GM23338 (cell line): ENCODE measurements around the gene AGR2. TPM values are rescaled to one million over a fixed set of nuclear protein-coding genes. Genes with fewer than 3 reads are reported as not detected.
A peak's percentile ranks its signal among the peaks of the same experiment; 100 is the strongest.

Experiments
- ATAC-seq: fragments of 200-7000 bp; cut with Tn5 transposase; 3 replicates; pipeline ENCODE4 v1.9.1; 2020
- DNase-seq: peaks from one replicate; pipeline ENCODE4 v3.0.0-alpha.2; 2015; ENCODE audit warnings: low spot score
- H2AFZ ChIP-seq: fragments of 200-600 bp; sonication (generic); 2 replicates; pipeline ENCODE4 v1.8.0; 2016; ENCODE audit warnings: antibody characterized with exemption, mild to moderate bottlenecking, moderate library complexity
- H3F3A ChIP-seq: fragments of 200-600 bp; sonication (generic); replicated peaks from 2 replicates; pipeline ENCODE4 v1.8.0; 2017; ENCODE audit warnings: antibody characterized with exemption, mixed run types, low read depth
- H3K27ac ChIP-seq: fragments of 200-600 bp; sonication (generic); 2 replicates; pipeline ENCODE4 v1.6.1; 2016; ENCODE audit warnings: low read depth
- H3K27me3 ChIP-seq: fragments of 200-600 bp; sonication (generic); 2 replicates; pipeline ENCODE4 v1.8.0; 2016; ENCODE audit warnings: mild to moderate bottlenecking, mixed run types, moderate library complexity; ENCODE audit not compliant: insufficient read depth
- H3K36me3 ChIP-seq: fragments of 200-600 bp; sonication (generic); 2 replicates; pipeline ENCODE4 v1.8.0; 2016; ENCODE audit warnings: mild to moderate bottlenecking; ENCODE audit not compliant: insufficient read depth
- H3K4me1 ChIP-seq: fragments of 200-600 bp; sonication (generic); 2 replicates; pipeline ENCODE4 v1.8.0; 2016; ENCODE audit warnings: mild to moderate bottlenecking, moderate library complexity; ENCODE audit not compliant: insufficient read depth
- H3K4me2 ChIP-seq: fragments of 200-600 bp; sonication (generic); 2 replicates; pipeline ENCODE4 v1.7.1; 2017; ENCODE audit warnings: mixed run types
- H3K4me3 ChIP-seq: fragments of 200-600 bp; sonication (generic); 2 replicates; pipeline ENCODE4 v1.6.1; 2016; ENCODE audit warnings: mixed run types
- H3K79me2 ChIP-seq: fragments of 200-600 bp; sonication (generic); replicated peaks from 2 replicates; pipeline ENCODE4 v1.8.0; 2017; ENCODE audit warnings: mild to moderate bottlenecking; ENCODE audit not compliant: insufficient read depth
- H3K9me2 ChIP-seq: fragments of 200-600 bp; sonication (generic); 2 replicates; pipeline ENCODE4 v1.8.0; 2017; ENCODE audit not compliant: insufficient read depth
- H4K20me1 ChIP-seq: fragments of 200-600 bp; sonication (generic); replicated peaks from 2 replicates; pipeline ENCODE4 v1.8.0; 2017; ENCODE audit warnings: mild to moderate bottlenecking; ENCODE audit not compliant: insufficient read depth
- H3K27ac Mint-ChIP-seq: 2 replicates; pipeline ENCODE4 v1.8.0; 2020; ENCODE audit warnings: inconsistent platforms, mild to moderate bottlenecking, moderate library complexity, mixed read lengths
- H3K27me3 Mint-ChIP-seq: 3 replicates; pipeline ENCODE4 v1.8.0; 2022; ENCODE audit warnings: low read depth, mild to moderate bottlenecking, moderate library complexity, mixed read lengths, inconsistent platforms; ENCODE audit not compliant: insufficient read depth, poor library complexity
- H3K36me3 Mint-ChIP-seq: 3 replicates; pipeline ENCODE4 v1.8.0; 2021; ENCODE audit warnings: low read depth, mild to moderate bottlenecking, inconsistent platforms, moderate library complexity, mixed read lengths
- H3K4me1 Mint-ChIP-seq: 3 replicates; pipeline ENCODE4 v1.8.0; 2020; ENCODE audit warnings: mild to moderate bottlenecking, inconsistent platforms, mixed read lengths
- H3K4me3 Mint-ChIP-seq: 3 replicates; pipeline ENCODE4 v1.8.0; 2021; ENCODE audit warnings: moderate library complexity, mild to moderate bottlenecking, inconsistent platforms, mixed read lengths
- H3K9me3 Mint-ChIP-seq: 3 replicates; pipeline ENCODE4 v1.8.0; 2020; ENCODE audit warnings: moderate library complexity, mild to moderate bottlenecking, inconsistent platforms, mixed read lengths
- CREB1 ChIP-seq: fragments of 250-450 bp; sonication (Bioruptor Pico); IDR thresholded peaks from 2 replicates; pipeline ENCODE4 v1.5.0; 2020; ENCODE audit warnings: low read depth, mild to moderate bottlenecking, moderate library complexity
- CTCF ChIP-seq, 2 experiments: fragments of 200-600 bp in 1 of 2; sonication (generic) in 1 of 2; conservative IDR thresholded peaks; 2 replicates each; pipeline versions ENCODE4 v1.5.1 to v1.6.1; 2016 to 2017; ENCODE audit warnings: antibody characterized with exemption in 2 of 2, low read depth in 2 of 2, mild to moderate bottlenecking in 2 of 2, moderate library complexity in 1 of 2
- ETS1 ChIP-seq: IDR thresholded peaks from 2 replicates; pipeline ENCODE4 v1.6.1; 2016; ENCODE audit warnings: antibody characterized with exemption
- EZH2 ChIP-seq: fragments of 200-600 bp; sonication (generic); IDR thresholded peaks from one replicate; pipeline ENCODE4 v1.8.0; 2017; ENCODE audit warnings: antibody characterized with exemption, mild to moderate bottlenecking, low read depth; ENCODE audit not compliant: unreplicated experiment
- EZH2phosphoT487 ChIP-seq: fragments of 200-600 bp; sonication (generic); IDR thresholded peaks from one replicate; pipeline ENCODE4 v1.8.1; 2018; ENCODE audit warnings: antibody characterized with exemption; ENCODE audit not compliant: unreplicated experiment
- NANOG ChIP-seq: IDR thresholded peaks from 2 replicates; pipeline ENCODE4 v1.6.1; 2016; ENCODE audit warnings: antibody characterized with exemption, borderline replicate concordance
- POLR2AphosphoS5 ChIP-seq: IDR thresholded peaks from 2 replicates; pipeline ENCODE4 v1.6.1; 2016; ENCODE audit warnings: antibody characterized with exemption, low read depth
- REST ChIP-seq: IDR thresholded peaks from one replicate; pipeline ENCODE4 v1.6.1; 2018; ENCODE audit warnings: antibody characterized with exemption; ENCODE audit not compliant: unreplicated experiment
- STAT1 ChIP-seq: IDR thresholded peaks from one replicate; pipeline ENCODE4 v1.6.1; 2016; ENCODE audit warnings: antibody characterized with exemption; ENCODE audit not compliant: unreplicated experiment
- ZNF114 ChIP-seq: fragments of 250-450 bp; sonication (Bioruptor Pico); IDR thresholded peaks from 2 replicates; pipeline ENCODE4 v1.5.0; 2020; ENCODE audit warnings: mild to moderate bottlenecking, moderate library complexity
- ZNF331 ChIP-seq: fragments of 250-450 bp; sonication (Bioruptor Pico); IDR thresholded peaks from 2 replicates; pipeline ENCODE4 v1.5.0; 2020; ENCODE audit warnings: low read depth, mild to moderate bottlenecking, moderate library complexity
- polyA plus RNA-seq: library from polyadenylated mRNA; unstranded; fragments of >200 nt; fragmentation: Nextera tagmentation; extraction: Ambion mirVana; gene quantifications from 2 replicates; pipeline ENCODE4 v1.2.1, GENCODE V29; 2016
- total RNA-seq: library from RNA; depleted of rRNA; stranded (reverse); fragments of >200 nt; shearing (Covaris generic); gene quantifications from 2 replicates; pipeline ENCODE4 v1.2.3, GENCODE V29; 2014

The AGR2 gene
- total and polyA plus RNA-seq, 2 experiments from 2014 or later: not detected

DNA sequence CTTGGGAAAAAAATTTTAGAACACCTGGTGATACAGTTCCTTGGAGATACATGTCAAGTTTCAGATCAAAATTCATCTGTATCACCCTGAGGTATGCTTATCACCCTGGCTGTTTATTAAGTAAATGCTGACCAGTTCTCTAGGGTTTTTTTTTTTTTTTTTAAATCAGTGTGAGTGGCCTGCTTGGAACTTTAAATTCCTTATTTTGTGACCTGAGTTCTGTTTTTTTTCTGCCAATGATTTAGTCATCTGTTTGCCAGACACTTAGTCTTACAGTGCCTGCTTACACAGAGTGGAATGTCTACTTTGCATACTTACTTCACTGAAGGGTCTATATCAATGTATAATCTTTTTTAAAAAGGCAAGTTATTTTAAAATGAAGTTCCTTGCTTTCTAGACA, 49.4 kb downstream of the AGR2 start:
- Histone ChIP-seq H2AFZ (no peak overlapping the region), H3K79me2 (peaks cover 58% of the 10 kb centered on the region), H3K27ac (no peak overlapping the region), H3F3A (no peaks in the 10 kb centered on the region), H3K4me1 (peaks cover 21% of the 10 kb centered on the region), H3K27me3 (peaks cover 13% of the 10 kb centered on the region), H3K9me2 (no peaks in the 10 kb centered on the region), H3K4me2 (peak overlapping the region; percentile 95), H4K20me1 (peaks cover 14% of the 10 kb centered on the region), H3K36me3 (no peaks in the 10 kb centered on the region), H3K4me3 (peak overlapping the region; percentile 86)
- Mint-ChIP-seq H3K9me3 (no peaks in the 10 kb centered on the region; the same call in 2 of the 3 replicates), H3K4me3 (peak overlapping the region; percentile 89), H3K4me1 (peaks cover 33% of the 10 kb centered on the region), H3K27ac (no peak overlapping the region), H3K36me3 (no peaks in the 10 kb centered on the region; the same call in 2 of the 3 replicates), H3K27me3 (peaks cover 9% of the 10 kb centered on the region)
- TF ChIP-seq EZH2: no peak
- TF ChIP-seq CTCF (conservative IDR thresholded peaks at IDR 0.05; ENCODE audit: low read depth in 2 of 2): no peak
- TF ChIP-seq NANOG: no peak
- TF ChIP-seq STAT1: no peak
- TF ChIP-seq ZNF114 (CRISPR knock-in tag): no peak
- TF ChIP-seq EZH2phosphoT487: no peak
- ATAC-seq: no peak
- no peak for DNase-seq

DNA sequence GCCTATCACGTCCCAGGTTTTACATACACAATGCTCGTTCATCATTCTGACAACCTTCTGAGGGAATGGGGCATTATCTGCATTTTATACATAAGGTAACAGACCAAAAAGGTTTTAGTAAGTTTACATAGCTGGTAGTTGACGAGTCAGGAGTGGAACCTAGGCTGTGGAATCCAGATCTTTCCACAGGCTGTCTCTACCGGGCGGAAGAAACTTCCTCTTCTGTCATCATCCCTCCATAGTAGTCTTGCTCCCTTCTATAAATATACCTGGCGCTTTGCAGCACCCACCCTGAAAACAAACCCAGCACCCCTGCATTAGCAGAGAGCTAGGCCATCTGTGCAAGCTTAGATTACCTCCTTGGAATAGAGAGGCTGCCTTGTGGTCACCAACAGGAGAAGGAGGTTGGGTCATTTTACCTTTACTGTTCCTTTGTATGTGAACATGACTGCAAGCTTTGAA, 49.9 kb downstream of the AGR2 start:
- Mint-ChIP-seq H3K4me3 (peak overlapping the region; percentile 89), H3K27ac (no peak overlapping the region), H3K36me3 (no peaks in the 10 kb centered on the region; the same call in 2 of the 3 replicates), H3K27me3 (peaks cover 9% of the 10 kb centered on the region), H3K9me3 (no peaks in the 10 kb centered on the region; the same call in 2 of the 3 replicates), H3K4me1 (peaks cover 33% of the 10 kb centered on the region)
- no peaks in the 10 kb centered on the region for H3F3A ChIP-seq
- H3K9me2 ChIP-seq: no peaks in the 10 kb centered on the region
- peaks cover 54% of the 10 kb centered on the region for H3K79me2 ChIP-seq
- H2AFZ ChIP-seq: peak overlapping the region; percentile 96; the same call in 1 of the 2 replicates
- no peak for DNase-seq
- no peak for ATAC-seq
- H3K4me2 ChIP-seq: peak overlapping the region; percentile 95
- no peaks in the 10 kb centered on the region for H3K36me3 ChIP-seq
- H3K27me3 ChIP-seq: peaks cover 13% of the 10 kb centered on the region
- H3K4me1 ChIP-seq: peaks cover 21% of the 10 kb centered on the region
- H3K27ac ChIP-seq: no peak overlapping the region
- peaks cover 14% of the 10 kb centered on the region for H4K20me1 ChIP-seq
- H3K4me3 ChIP-seq: peak overlapping the region; percentile 86
- TF ChIP-seq CREB1 (no peak), POLR2AphosphoS5 (no peak), EZH2phosphoT487 (no peak), CTCF (conservative IDR thresholded peaks at IDR 0.05; ENCODE audit: low read depth in 2 of 2) (no peak), ZNF331 (CRISPR knock-in tag) (no peak), REST (no peak), NANOG (no peak), ZNF114 (CRISPR knock-in tag) (no peak), ETS1 (no peak)
